GM06990 (cell line): Measurements from ENCODE around the gene FGD3.

Source experiments
- DNase-seq: peaks from one replicate; pipeline ENCODE4 v3.0.0-alpha.2; 2011; ENCODE audit not compliant: insufficient read length; ENCODE audit errors: extremely low read depth
- H3K27me3 ChIP-seq: replicated peaks from 2 replicates; pipeline ENCODE4 v1.6.0; 2011; ENCODE audit warnings: low read length; ENCODE audit not compliant: control insufficient read depth, insufficient read depth
- H3K36me3 ChIP-seq: 2 replicates; pipeline ENCODE4 v1.5.1; 2011; ENCODE audit warnings: low read length; ENCODE audit not compliant: control insufficient read depth, insufficient read depth
- H3K4me3 ChIP-seq: replicated peaks from 2 replicates; pipeline ENCODE4 v1.5.1; 2011; ENCODE audit warnings: low read depth, mild to moderate bottlenecking, control low read depth, low read length
- TF ChIP-seq, protein P1 (sequence below): IDR thresholded peaks from 2 replicates; pipeline ENCODE4 v1.5.1; 2011; ENCODE audit warnings: low read length, control low read depth, mild to moderate bottlenecking, inconsistent platforms; ENCODE audit not compliant: insufficient read depth, poor library complexity, severe bottlenecking

The FGD3 gene

GRCh38 chr9:92952906-92953610 is 5.7 kb downstream of the FGD3 start:
- H3K4me3 ChIP-seq: no peak overlapping the region
- peaks cover 5% of the 10 kb centered on the region for H3K27me3 ChIP-seq
- TF ChIP-seq, protein P1, sequence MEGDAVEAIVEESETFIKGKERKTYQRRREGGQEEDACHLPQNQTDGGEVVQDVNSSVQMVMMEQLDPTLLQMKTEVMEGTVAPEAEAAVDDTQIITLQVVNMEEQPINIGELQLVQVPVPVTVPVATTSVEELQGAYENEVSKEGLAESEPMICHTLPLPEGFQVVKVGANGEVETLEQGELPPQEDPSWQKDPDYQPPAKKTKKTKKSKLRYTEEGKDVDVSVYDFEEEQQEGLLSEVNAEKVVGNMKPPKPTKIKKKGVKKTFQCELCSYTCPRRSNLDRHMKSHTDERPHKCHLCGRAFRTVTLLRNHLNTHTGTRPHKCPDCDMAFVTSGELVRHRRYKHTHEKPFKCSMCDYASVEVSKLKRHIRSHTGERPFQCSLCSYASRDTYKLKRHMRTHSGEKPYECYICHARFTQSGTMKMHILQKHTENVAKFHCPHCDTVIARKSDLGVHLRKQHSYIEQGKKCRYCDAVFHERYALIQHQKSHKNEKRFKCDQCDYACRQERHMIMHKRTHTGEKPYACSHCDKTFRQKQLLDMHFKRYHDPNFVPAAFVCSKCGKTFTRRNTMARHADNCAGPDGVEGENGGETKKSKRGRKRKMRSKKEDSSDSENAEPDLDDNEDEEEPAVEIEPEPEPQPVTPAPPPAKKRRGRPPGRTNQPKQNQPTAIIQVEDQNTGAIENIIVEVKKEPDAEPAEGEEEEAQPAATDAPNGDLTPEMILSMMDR: no peak
- no peaks in the 10 kb centered on the region for H3K36me3 ChIP-seq
- no peak for DNase-seq

DNA sequence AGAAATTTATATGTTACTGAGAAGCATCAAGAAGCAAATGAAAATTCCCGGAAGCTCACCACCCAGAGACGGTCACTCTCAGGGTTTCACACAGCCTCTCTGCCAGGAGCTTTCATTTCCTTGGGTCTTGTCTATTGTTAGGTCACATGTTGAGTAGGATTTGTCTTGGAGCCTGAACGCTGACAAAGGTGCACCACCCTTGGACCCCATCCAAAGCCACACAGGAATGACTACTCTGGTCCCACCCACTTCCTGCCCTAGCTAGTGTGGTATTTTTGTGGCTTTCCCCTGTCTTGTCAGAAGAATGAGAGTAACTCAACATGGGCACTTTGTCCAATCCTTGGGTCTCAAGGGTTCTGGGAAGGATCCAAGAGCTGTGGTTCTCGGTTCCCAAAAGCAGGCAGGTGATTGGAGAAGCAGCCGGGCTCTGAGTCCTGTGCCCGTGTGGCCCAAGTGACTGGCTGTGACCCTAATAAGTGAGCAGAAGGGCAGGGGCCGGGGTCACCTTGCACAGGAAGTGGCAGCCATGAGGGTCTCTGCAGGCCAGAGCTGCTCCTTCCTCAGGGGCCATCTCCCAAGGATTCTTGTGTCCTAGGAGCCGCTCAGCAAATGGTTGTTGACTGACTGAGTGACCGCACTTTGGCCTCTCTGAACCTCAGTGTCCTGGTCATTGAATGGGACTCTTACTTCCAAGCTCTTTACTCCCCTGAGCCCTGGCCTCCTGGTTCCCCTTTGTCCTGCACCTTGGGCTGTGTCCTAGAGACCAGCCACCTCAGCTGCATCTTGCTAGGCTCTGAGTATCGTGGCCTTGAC is 6.9 kb downstream of the FGD3 start:
- TF ChIP-seq, protein P1: no peak
- H3K27me3 ChIP-seq: peaks cover 4% of the 10 kb centered on the region
- H3K4me3 ChIP-seq: no peak overlapping the region
- DNase-seq: peak; percentile 41
- no peaks in the 10 kb centered on the region for H3K36me3 ChIP-seq

GRCh38 chr9:92954886-92955285 is 7.6 kb downstream of the FGD3 start:
- DNase-seq: no peak
- no peak overlapping the region for H3K4me3 ChIP-seq
- TF ChIP-seq, protein P1: no peak
- H3K27me3 ChIP-seq: no peaks in the 10 kb centered on the region
- no peaks in the 10 kb centered on the region for H3K36me3 ChIP-seq

- Histone ChIP-seq H3K27me3 (no peaks in the 10 kb centered on the region), H3K4me3 (no peak overlapping the region), H3K36me3 (no peaks in the 10 kb centered on the region)
- no peak for DNase-seq
- TF ChIP-seq, protein P1: no peak
Measured at GRCh38 chr9:92960561-92961290, 13.4 kb downstream of the FGD3 start.

- no peaks in the 10 kb centered on the region for H3K36me3 ChIP-seq
- no peak overlapping the region for H3K4me3 ChIP-seq
- TF ChIP-seq, protein P1: no peak
- no peaks in the 10 kb centered on the region for H3K27me3 ChIP-seq
- DNase-seq: no peak
Measured at GRCh38 chr9:92961627-92962302, 14.4 kb downstream of the FGD3 start.
